Heart left ventricle (tissue), 13 donors: Measurements from ENCODE around the gene PTGR3.

ENCODE experiments used
- POLR2A ChIP-seq, 2 donors: fragments of 450-650 bp; IDR thresholded peaks; one replicate each; pipeline ENCODE4 v1.6.1; 2017; ENCODE audit warnings: antibody characterized with exemption in 2 of 2, mild to moderate bottlenecking in 2 of 2, moderate library complexity in 2 of 2
- TF ChIP-seq, protein P1 (sequence below), 12 donors: fragments of 200-600 bp; sonication (generic) in 4 of 12; IDR thresholded peaks; one replicate each; pipeline versions ENCODE4 v1.5.0 to v1.8.0; 2018 to 2022; ENCODE audit warnings: antibody characterized with exemption in 12 of 12, mild to moderate bottlenecking in 5 of 12
- donor health status: ischemic (EF 13 %, LVEDD 7.1; RV severe dilation, severe dysfunction).
- donor health status: DM: no; HTN: yes; CAD: no.
- donor health status: DM: no; HTN: no; CAD: no.
- donor health status: ischemic (EF 25% LVEDD 6.9; RV normal size, moderate dysfunction).
- donor health status: ischemic (EF 25% LVEDD 5.7; RV mildly dilated, moderate dysfunction).
- donor health status: ischemic (EF 35%, LVEDD 5.7; RV mildly dilated, moderate dysfunction).
- donor health status: nonischemic (EF 11% LVEDD 7.7; RV severe dilation, severe dysfunction).
- donor health status: DM: yes; HTN: yes; CAD: no.
- donor health status: PGD.
- donor health status: ischemic (EF 29% LVEDD 5.4; RV normal size, mild dysfunction).
- donor health status: nonischemic (EF 23%, LVEDD 6.1; RV moderate dilation, normal function).

DNA sequence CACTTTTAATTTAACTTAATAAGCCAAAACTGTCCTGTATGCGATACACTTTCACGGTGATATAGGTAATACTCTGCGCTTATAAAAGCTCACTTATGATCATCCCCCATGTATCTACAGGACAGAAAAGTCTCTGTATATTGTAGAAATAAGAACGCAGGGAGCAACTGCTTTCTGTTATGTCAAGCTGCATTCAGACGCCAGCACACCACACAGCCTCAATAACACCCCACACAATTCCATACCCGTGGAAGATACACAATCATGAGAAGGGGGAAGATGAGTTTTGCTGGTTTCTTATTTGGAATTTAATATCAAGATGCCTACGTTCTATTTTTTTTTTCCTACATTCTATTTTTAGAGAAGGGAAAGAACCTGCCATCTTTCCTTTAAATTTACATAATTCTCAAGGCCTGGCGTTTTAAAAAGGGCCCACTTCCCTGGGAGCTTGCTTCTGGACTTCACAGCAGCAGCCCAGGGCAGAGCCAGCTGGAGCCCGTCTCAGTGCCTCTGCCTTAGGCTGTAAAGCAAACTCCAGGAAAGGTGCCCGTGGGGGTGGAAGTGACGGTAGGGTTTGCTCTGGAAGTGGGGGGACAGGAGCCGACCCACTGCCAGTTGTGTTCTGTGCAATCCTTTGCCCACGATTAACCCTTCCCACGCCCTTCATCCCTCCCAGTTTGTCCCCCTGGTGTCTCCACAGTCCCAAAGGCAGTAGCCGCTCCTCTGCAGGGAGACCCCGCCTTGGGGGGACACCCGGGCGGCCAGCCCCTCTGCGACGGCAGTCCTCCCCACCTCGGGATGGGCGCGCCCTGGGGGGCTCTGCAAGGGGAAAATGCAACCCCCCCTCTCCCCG is 5.3 kb downstream of the PTGR3 start:
- TF ChIP-seq, protein P1, sequence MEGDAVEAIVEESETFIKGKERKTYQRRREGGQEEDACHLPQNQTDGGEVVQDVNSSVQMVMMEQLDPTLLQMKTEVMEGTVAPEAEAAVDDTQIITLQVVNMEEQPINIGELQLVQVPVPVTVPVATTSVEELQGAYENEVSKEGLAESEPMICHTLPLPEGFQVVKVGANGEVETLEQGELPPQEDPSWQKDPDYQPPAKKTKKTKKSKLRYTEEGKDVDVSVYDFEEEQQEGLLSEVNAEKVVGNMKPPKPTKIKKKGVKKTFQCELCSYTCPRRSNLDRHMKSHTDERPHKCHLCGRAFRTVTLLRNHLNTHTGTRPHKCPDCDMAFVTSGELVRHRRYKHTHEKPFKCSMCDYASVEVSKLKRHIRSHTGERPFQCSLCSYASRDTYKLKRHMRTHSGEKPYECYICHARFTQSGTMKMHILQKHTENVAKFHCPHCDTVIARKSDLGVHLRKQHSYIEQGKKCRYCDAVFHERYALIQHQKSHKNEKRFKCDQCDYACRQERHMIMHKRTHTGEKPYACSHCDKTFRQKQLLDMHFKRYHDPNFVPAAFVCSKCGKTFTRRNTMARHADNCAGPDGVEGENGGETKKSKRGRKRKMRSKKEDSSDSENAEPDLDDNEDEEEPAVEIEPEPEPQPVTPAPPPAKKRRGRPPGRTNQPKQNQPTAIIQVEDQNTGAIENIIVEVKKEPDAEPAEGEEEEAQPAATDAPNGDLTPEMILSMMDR (IDR thresholded peaks at IDR 0.05), result no peak
- no peak for TF ChIP-seq POLR2A (IDR thresholded peaks at IDR 0.05)
